HCT116 (cell line): ENCODE measurements around the gene HOXD8.

Experiments used
- EZH2 ChIP-seq: fragments of 200-600 bp; sonication (generic); IDR thresholded peaks from 2 replicates; pipeline ENCODE4 v1.6.1; 2017; ENCODE audit warnings: antibody characterized with exemption, mixed run types
- TF ChIP-seq, protein P1 (sequence below): IDR thresholded peaks from 2 replicates; pipeline ENCODE4 v1.6.1; 2012
- TF ChIP-seq, protein P2 (sequence below), 3 experiments: fragments of 200-600 bp in 1 of 3; sonication (generic) in 1 of 3; IDR thresholded peaks in 2 of 3; conservative IDR thresholded peaks in 1 of 3; 2 replicates each; pipeline ENCODE4 v1.5.1; 2012 to 2017; ENCODE audit warnings: low read depth in 2 of 3, low read length in 2 of 3, antibody characterized with exemption in 1 of 3, borderline replicate concordance in 1 of 3, control low read depth in 1 of 3, mild to moderate bottlenecking in 1 of 3, mixed read lengths in 1 of 3, mixed run types in 1 of 3, moderate library complexity in 1 of 3; ENCODE audit not compliant: insufficient read depth in 1 of 3

DNA sequence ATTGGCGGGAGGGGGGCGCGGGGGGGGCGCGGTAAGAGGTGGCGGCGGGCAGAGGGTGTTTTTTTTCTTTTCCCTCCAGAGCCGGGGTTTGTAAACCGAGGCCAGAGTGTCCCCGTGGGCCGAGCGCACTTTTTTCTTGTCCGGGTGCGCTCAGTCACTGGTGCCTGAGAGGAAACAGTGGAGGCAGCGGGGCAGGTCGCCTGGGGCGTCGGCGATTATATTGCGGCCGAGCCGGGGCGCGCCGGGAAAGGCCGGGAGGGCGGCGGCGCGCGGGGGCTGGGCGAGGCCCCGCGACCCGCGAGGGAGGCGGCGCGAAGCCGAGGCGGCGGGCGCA is 275 bp downstream of the HOXD8 start:
- TF ChIP-seq, protein P1, sequence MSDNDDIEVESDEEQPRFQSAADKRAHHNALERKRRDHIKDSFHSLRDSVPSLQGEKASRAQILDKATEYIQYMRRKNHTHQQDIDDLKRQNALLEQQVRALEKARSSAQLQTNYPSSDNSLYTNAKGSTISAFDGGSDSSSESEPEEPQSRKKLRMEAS = no peak
- TF ChIP-seq, protein P2, sequence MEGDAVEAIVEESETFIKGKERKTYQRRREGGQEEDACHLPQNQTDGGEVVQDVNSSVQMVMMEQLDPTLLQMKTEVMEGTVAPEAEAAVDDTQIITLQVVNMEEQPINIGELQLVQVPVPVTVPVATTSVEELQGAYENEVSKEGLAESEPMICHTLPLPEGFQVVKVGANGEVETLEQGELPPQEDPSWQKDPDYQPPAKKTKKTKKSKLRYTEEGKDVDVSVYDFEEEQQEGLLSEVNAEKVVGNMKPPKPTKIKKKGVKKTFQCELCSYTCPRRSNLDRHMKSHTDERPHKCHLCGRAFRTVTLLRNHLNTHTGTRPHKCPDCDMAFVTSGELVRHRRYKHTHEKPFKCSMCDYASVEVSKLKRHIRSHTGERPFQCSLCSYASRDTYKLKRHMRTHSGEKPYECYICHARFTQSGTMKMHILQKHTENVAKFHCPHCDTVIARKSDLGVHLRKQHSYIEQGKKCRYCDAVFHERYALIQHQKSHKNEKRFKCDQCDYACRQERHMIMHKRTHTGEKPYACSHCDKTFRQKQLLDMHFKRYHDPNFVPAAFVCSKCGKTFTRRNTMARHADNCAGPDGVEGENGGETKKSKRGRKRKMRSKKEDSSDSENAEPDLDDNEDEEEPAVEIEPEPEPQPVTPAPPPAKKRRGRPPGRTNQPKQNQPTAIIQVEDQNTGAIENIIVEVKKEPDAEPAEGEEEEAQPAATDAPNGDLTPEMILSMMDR (IDR thresholded peaks at IDR 0.05 in 2 of 3, conservative IDR thresholded peaks at IDR 0.05 in 1 of 3; ENCODE audit: borderline replicate concordance in 1 of 3, insufficient read depth in 1 of 3, low read depth in 2 of 3, low read length in 2 of 3) = no peak
- TF ChIP-seq EZH2 = no peak
